ENCODE measurements around the gene EPB42.

- TF ChIP-seq CTCF (IDR thresholded peaks at IDR 0.05): no peak
- no peak for TF ChIP-seq POLR2AphosphoS5 (IDR thresholded peaks at IDR 0.05)
- TF ChIP-seq EP300 (IDR thresholded peaks at IDR 0.05): no peak
- TF ChIP-seq POLR2A (IDR thresholded peaks at IDR 0.05): no peak
Observed at GRCh38 chr15:43250785-43251184, 30.0 kb upstream of the EPB42 start.
